NCI-H524 treated with DMSO at 0.1 percent for 48 hours (cell line): ENCODE results near the gene LRRC18.

Experiments
- DNase-seq: peaks from one replicate; lab custom pipeline; 2025; lab: John Stamatoyannopoulos, UW

LRRC18 gene

DNA sequence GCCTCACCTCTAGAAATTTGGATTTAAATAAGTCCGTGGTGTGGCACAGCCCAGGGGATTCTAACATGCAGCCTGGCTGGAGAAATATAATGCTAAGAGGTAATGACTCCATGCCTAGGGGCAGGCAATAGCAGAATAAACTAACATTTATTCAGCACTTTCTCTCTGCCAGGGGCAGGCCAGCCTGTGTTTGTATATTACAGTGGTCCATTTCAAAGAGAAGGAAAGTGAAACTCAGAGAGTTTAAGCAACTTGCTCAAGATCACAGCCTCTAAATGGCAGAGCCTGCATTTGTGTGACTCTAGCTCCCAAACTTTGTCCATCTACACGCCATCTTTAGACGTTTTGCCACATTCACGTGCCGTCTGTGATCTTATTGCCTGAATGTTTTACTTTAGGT lies 6.7 kb upstream of the LRRC18 start:
- DNase-seq: no peak

- DNase-seq: no peak
Observed at GRCh38 chr10:48945441-48946130, 5.9 kb upstream of the LRRC18 start.

GRCh38 chr10:48944171-48944570 lies 4.5 kb upstream of the LRRC18 start:
- DNase-seq: no peak

DNA sequence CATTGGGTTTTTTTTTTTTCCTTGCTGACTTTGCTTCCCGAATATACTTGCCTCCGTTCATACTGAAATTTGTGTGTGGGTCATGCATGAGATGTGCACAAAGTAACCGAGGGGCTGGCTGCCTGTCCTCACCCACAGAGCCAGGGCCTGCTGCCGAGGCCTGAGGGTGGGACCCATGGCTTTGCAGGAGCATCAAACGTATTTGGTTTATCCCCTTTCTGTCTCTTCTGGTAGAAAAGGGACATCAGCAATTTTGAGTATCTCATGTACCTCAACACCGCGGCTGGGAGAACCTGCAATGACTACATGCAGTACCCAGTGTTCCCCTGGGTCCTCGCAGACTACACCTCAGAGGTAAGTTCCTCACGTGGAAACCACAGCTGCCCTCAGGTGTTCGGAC lies 3.5 kb upstream of the LRRC18 start:
- DNase-seq: no peak

GRCh38 chr10:48941427-48942075 lies 1.9 kb upstream of the LRRC18 start:
- no peak for DNase-seq

DNA sequence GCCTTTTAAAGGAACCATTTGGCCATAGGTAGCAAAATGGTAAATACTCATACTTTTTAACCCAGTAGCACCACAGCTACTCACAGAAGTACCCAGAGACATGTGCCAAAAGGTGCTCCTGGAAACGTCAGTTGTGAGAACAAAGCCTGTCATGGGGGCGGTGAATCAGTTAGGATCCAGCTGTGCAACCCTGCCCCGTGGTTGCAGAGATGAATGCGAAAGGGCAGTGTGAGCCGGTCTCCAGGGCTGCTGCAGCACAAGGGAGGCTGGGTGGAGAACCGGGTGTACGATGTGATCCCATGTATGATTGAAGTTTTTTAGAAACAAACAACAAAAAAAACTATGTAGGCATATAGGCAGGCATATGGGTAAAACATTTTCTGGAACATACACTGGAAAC lies 1.3 kb upstream of the LRRC18 start:
- DNase-seq: no peak

GRCh38 chr10:48940372-48940771 lies 732 bp upstream of the LRRC18 start:
- no peak for DNase-seq

- no peak for DNase-seq
Observed at GRCh38 chr10:48938990-48939536, 577 bp downstream of the LRRC18 start.

DNA sequence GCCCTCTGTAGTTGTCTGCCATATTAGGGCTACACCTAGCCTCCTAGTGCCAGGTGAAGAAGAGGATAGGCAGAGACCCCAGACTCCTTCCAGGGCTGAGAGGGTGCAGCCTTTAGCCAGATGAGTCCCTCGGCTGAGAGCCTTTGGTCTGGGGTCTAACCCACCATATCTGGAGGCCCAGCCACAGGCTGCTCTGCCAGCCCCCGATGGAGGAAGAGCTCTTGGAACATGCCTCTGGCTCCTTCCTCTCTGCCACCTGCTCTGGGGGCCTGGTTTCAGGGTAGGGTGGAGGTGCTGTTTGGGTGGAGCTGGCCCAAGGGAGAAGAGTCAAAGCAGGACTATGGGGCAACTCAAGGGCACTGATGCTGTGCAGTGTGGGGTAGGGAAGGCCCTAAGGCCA lies 1.4 kb downstream of the LRRC18 start:
- DNase-seq: no peak

GRCh38 chr10:48937796-48938195 lies 1.8 kb downstream of the LRRC18 start:
- no peak for DNase-seq

DNA sequence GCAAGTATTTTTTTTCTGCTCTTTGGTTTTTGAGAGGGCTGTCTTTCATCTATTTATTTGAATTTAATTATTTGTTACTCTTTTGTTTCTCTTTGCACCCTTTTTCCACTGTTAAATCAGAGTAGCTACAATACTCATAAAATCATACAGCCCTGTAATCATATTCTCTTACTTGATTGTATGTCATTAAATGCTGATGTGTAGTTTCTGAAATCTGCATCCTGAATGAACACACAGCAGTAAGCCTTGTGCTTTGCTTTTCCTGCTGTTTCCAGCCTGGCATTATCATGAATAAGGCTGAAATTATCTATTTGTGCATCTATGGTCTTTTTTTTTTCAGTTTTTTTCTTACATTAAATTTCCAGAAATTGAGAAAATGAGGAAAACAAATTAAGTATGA lies 4.1 kb downstream of the LRRC18 start:
- DNase-seq: no peak

DNA sequence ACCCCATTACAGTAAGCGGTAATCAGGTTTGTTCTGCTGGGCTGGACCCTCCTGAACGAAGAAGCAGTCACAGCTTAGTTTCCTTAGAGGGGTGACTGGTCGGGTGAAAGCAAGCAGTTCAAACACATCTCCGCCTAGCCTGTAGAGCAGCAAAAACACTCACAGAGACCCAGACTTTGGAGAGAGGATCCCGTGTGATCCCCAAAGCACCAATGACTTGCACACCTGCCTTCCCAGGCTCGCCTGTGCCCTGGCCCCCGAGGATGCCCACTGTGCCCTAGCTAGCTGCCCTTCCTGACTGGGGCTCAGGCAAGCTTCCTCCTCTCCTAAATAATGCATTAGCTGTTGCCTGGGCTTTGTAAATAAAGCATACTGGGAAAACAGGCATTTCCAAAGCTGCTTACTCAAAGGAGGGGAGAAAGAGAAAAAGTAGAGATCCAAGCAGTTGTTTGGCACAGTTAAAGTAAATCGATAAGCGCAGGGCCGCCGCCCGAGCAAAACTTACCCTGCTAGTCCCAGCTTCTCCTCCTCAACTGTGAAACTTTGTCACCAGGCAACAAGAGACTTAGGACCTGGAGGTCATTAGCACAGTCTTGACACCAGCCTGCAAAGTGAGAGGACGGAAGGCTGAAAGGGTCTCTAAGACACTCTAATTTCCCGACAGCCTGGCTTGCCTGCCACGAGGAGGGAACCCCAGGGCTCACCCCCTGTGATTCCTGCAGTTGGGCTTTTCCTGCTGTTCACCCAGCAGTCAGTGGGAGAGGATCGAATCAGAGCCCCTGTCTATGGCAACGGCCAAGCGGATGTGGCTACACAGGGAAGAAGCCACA lies 4.8 kb downstream of the LRRC18 start:
- DNase-seq: no peak

GRCh38 chr10:48932831-48933664 lies 6.6 kb downstream of the LRRC18 start:
- DNase-seq: no peak

DNA sequence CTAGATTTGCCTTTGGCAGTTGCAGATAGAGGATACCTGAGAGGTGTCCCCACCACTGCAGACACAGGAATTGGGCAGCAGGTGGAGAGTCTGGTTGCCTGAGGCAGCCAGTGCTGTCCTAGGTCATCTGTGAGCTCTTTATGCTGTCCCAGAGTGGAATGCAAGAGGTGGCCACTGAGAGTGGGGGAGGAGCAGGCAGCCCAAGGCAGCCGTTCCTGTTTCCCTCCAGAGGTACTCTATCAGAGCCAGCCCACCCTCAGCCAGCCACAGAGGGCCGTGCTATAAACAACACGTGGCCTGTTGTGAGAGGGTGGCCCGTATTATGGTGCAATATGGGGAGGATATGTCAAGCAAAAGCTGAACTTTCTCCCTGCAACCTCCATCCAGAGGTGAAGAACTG lies 8.5 kb downstream of the LRRC18 start:
- no peak for DNase-seq

DNA sequence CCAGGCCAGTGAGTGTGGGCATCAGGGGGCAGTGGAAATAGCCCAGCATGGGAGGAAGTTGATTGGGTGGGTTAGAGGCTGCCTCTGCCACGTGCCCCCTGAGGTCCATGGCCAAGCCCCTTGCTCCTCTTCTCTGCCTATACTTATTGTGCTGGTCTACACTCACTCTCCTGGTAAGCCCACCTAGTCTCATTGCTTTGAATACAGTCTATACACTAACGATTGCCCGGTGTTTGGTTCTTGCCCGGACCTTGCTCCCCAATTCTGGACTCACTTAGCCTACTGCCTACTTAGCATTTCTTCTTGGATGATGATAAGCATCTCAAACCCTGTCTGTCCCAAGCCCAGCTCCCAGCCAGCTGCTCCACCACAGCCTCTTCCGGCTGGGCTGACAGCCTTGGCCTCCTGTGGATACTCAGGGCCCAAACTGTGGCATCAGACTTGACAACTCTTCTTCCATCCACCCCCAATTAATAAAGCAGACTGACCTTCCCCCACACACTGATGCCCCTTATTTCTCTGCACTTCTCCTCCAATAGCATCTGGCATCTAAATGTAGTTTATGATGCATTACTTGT lies 10.1 kb downstream of the LRRC18 start:
- DNase-seq: no peak

- no peak for DNase-seq
Observed at GRCh38 chr10:48926764-48927540, 12.7 kb downstream of the LRRC18 start.

DNA sequence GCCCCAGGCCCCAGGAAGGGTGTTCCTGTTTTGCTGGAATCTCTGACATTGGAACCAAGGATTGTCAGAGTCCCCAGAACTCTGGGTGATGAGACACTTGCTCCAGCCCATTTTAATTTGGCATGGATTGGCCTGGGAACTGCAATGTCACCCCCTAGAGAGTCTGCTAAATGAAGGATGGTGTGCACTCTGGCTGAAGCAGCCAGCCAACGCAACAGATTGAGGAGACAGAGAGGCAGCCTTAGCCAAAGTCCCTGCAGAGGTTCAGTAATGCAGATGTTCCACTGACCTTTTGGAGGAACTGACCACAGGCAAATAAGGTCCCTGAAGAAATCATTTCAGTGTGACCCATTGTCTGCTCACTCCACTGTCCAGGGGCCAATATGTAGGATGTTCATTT lies 13.4 kb downstream of the LRRC18 start:
- no peak for DNase-seq

- no peak for DNase-seq
Observed at GRCh38 chr10:48924988-48925387, 14.7 kb downstream of the LRRC18 start.

- DNase-seq: no peak
Observed at GRCh38 chr10:48923748-48924147, 15.9 kb downstream of the LRRC18 start.

DNA sequence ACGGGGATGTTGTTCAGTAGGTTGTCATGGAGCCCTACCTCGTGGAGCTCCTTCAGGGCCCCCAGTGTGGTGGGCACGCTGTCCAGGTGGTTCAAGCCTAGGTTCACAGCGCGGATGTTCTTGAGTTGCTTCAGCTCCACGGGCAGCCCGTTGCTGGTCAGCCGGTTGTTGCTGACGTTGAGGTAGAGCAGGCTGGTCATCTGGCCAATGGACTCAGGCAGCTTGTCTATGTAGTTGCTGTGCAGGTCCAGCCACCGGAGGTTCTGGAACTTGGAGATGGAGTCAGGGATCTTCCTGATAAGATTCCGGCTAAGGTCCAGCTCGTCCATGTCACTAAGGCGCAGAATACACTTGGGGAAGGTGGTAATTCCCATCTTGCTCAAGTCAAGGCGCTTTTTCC lies 26.0 kb downstream of the LRRC18 start:
- no peak for DNase-seq

GRCh38 chr10:48910548-48910947 lies 29.1 kb downstream of the LRRC18 start:
- DNase-seq: no peak
